Lower lobe of right lung (tissue), 2 donors: ENCODE measurements around the gene CITED2. TPM values are rescaled to one million over a fixed set of nuclear protein-coding genes. Genes with fewer than 3 reads are reported as not detected.
"Not testable (repeated sequence)": the region's sequence is repeated elsewhere in the genome, so short reads cannot be mapped to it uniquely, and the experiment has no call there.

Experiments
- ATAC-seq, 2 donors: fragments of 200-7000 bp; cut with Tn5 transposase; one replicate each; pipeline ENCODE4 v1.9.1; 2020 to 2022; ENCODE audit warnings: mild to moderate bottlenecking in 2 of 2, moderate library complexity in 2 of 2
- DNase-seq: peaks from one replicate; pipeline ENCODE4 v3.0.0-alpha.2; 2020
- H3K27ac ChIP-seq: fragments of 200-600 bp; one replicate; pipeline ENCODE4 v1.8.0; 2022
- H3K27me3 ChIP-seq: fragments of 200-600 bp; one replicate; pipeline ENCODE4 v1.8.0; 2022; ENCODE audit warnings: low read depth
- H3K36me3 ChIP-seq: fragments of 200-600 bp; one replicate; pipeline ENCODE4 v1.8.0; 2022; ENCODE audit warnings: mild to moderate bottlenecking
- H3K4me1 ChIP-seq: fragments of 200-600 bp; one replicate; pipeline ENCODE4 v1.8.0; 2022
- H3K4me3 ChIP-seq: fragments of 200-600 bp; one replicate; pipeline ENCODE4 v1.8.0; 2022; ENCODE audit warnings: mild to moderate bottlenecking
- H3K9me3 ChIP-seq: fragments of 200-600 bp; one replicate; pipeline ENCODE4 v1.8.0; 2022
- CTCF ChIP-seq: fragments of 200-600 bp; IDR thresholded peaks from one replicate; pipeline ENCODE4 v1.8.0; 2022; ENCODE audit warnings: antibody characterized with exemption, mild to moderate bottlenecking
- intact Hi-C: fragments of 100-400 bp; cut with DNase I; formaldehyde crosslinking; loops from one replicate; pipeline ENCODE4 v1.11.0; 2022
- total RNA-seq: library from RNA; stranded (reverse); fragmentation: NEBNext Ultra II Directional; extraction: Animal tissue kit (Norgen Biotek cat#: 25700); gene quantifications from one replicate; pipeline ENCODE4 v1.2.1, GENCODE V29; 2021
- donor health status: DM: no; HTN: yes; CAD: no; lungs with severe emphysema.

The CITED2 gene
- total RNA-seq, 1 donor from 2014 or later, result 275 TPM

DNA sequence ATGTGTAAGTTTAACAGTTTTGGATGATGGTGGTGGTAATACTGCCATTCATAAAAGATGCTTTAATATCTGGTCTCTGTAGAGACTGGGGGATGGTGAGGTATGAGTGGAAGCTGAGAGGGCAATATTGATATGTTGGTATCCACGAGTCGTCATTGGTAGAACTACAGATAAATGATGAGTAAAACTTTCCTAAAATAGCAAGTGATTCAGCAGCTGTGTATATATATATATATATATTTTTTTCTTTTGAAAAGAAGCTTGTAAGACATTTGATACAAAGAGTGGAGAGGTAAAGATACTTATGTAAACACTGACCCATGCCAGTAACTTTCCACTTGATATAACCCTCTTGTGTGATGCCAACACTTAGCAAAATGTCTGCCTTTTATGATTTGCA, 41.7 kb upstream of the CITED2 start:
- TF ChIP-seq CTCF, result no peak
- ATAC-seq (no peak), DNase-seq (no peak)
- no peaks in the 10 kb centered on the region for H3K27me3 ChIP-seq
- intact Hi-C loops, result no loop called here
- no peaks in the 10 kb centered on the region for H3K4me1 ChIP-seq
- H3K4me3 ChIP-seq, result no peak overlapping the region
- no peaks in the 10 kb centered on the region for H3K9me3 ChIP-seq
- H3K27ac ChIP-seq, result no peak overlapping the region
- H3K36me3 ChIP-seq, result no peaks in the 10 kb centered on the region

DNA sequence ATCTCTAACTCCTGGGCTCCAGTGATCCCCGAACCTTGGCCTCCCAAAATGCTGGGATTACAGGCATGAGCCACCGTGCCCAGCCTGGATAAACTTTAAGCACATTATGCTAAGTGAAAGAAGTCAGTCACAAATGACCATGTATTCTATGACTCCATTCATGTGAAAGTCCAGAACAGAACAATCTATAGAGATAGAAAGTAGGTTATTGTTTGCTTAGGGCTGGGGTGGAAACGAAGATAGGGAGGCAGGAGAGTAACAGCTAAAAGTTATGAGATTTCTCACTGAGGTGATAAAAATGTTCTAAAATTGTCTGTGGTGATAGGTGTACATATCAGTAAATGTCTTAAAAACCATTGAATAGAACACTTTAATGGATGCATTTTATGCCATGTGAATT, 40.9 kb upstream of the CITED2 start:
- Histone ChIP-seq H3K4me1 (no peaks in the 10 kb centered on the region), H3K27me3 (no peaks in the 10 kb centered on the region), H3K27ac (no peak overlapping the region), H3K4me3 (no peak overlapping the region), H3K9me3 (no peaks in the 10 kb centered on the region), H3K36me3 (no peaks in the 10 kb centered on the region)
- intact Hi-C loops, result no loop called here
- ATAC-seq (no peak), DNase-seq (no peak)
- no peak for TF ChIP-seq CTCF

DNA sequence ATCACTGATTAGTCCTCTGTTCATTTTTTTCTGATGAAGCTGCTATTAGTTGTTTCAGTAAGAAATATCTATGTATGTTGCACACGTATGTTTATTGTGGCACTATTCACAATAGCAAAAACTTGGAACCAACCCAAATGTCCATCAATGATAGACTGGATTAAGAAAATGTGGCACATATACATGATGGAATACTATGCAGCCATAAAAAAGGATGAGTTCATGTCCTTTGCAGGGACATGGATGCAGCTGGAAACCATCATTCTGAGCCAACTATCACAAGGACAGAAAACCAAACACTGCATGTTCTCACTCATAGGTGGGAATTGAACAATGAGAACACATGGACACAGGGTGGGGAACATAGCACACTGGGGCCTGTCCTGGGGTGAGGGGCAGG, 37.7 kb upstream of the CITED2 start:
- not testable (repeated sequence) for H3K4me3 ChIP-seq, DNase-seq, H3K27ac ChIP-seq

GRCh38 chr6:139409026-139409425, 34.6 kb upstream of the CITED2 start:
- no peak for ATAC-seq
- Histone ChIP-seq H3K36me3 (no peaks in the 10 kb centered on the region), H3K27me3 (no peaks in the 10 kb centered on the region), H3K4me1 (no peaks in the 10 kb centered on the region), H3K4me3 (no peak overlapping the region), H3K9me3 (no peaks in the 10 kb centered on the region), H3K27ac (no peak overlapping the region)
- DNase-seq, result no peak
- intact Hi-C loops, result no loop called here
- no peak for TF ChIP-seq CTCF

More for the DNA sequence above, 37.7 kb upstream of the CITED2 start:
- H3K27me3 ChIP-seq, H3K9me3 ChIP-seq, H3K36me3 ChIP-seq, ATAC-seq, intact Hi-C loops, H3K4me1 ChIP-seq: not testable (repeated sequence)

DNA sequence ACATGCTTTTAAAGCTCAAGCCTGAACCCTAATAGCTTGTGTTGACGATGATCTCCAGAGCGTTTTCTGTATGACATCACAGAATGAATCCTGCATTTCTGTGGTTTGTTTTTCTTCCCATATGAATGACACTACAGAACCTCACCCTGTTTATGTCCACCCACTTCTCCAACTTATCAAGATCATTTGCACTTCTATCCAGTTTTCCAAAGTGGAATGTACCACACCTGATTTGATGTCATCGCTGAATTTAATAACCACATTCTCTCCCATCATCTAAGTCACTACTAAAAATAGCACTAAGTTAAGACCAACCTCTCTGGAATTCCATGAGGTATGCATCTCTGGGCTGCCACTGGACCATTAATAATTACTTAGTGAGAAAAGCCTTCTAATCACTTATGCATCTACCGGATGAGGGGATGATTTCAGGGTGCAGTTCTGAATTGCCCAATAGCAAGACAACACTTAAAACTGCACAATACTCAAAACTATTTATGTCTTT, 33.3 kb upstream of the CITED2 start:
- TF ChIP-seq CTCF, result no peak
- DNase-seq, result no peak
- ATAC-seq, result peak; percentile 68 to 88
- Histone ChIP-seq H3K27me3 (no peaks in the 10 kb centered on the region), H3K27ac (no peak overlapping the region), H3K4me1 (no peaks in the 10 kb centered on the region), H3K9me3 (no peaks in the 10 kb centered on the region), H3K4me3 (no peak overlapping the region), H3K36me3 (no peaks in the 10 kb centered on the region)
- intact Hi-C loops, result no loop called here

DNA sequence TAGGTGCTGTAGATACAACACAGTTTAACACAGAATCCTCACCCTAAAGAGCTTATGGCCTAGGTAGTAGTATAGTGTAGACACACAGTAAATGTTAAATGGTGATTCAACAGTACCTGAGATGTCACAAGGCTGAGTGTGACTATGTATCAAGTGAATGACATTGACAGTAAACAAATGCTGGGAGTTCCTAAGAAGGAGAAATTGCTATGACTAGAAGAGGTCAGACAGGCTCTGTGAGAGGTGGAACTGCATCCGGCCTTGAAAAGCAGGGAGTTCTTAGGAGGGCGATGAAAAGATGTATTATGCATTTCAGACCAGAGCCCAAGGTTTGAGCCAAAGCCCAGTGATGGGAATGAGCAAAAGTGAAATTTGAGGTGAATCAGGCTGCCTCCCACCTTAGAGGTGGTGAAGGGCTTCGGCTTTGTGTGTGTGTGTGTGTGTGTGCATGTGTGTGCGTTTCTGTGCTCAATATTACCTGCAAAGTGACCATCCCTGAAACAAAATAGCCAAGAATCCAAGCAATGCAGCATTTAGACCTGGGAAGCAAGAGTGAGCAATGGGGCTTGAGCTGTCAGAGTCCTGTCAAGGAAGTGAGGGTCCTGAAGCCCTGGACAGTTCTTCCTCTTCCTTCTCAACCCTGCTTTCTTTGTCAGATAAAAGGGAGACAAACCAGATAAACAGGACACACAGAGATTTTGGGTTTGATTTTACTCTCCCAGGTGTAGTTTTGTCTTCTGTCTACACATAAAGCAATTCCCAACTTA, 32.3 kb upstream of the CITED2 start:
- H3K9me3 ChIP-seq, result no peaks in the 10 kb centered on the region
- no peaks in the 10 kb centered on the region for H3K27me3 ChIP-seq
- intact Hi-C loops, result no loop called here
- no peaks in the 10 kb centered on the region for H3K36me3 ChIP-seq
- no peaks in the 10 kb centered on the region for H3K4me1 ChIP-seq
- TF ChIP-seq CTCF, result no peak
- ATAC-seq (no peak), DNase-seq (no peak)
- no peak overlapping the region for H3K27ac ChIP-seq
- H3K4me3 ChIP-seq, result no peak overlapping the region
